GM12865 (cell line): Measurements from ENCODE around the gene MARK4.

ENCODE experiments used
- DNase-seq: peaks from one replicate; pipeline ENCODE4 v3.0.0; 2010; ENCODE audit warnings: low read depth
- H3K4me3 ChIP-seq: 2 replicates; pipeline ENCODE4 v1.5.1; 2011; ENCODE audit warnings: mild to moderate bottlenecking, low read depth, low read length, control low read depth
- TF ChIP-seq, protein P1 (sequence below): IDR thresholded peaks from 2 replicates; pipeline ENCODE4 v1.5.1; 2011; ENCODE audit warnings: low read length, control low read depth, low read depth, inconsistent platforms; ENCODE audit not compliant: insufficient read depth; ENCODE audit errors: missing control alignments

MARK4 gene

DNA sequence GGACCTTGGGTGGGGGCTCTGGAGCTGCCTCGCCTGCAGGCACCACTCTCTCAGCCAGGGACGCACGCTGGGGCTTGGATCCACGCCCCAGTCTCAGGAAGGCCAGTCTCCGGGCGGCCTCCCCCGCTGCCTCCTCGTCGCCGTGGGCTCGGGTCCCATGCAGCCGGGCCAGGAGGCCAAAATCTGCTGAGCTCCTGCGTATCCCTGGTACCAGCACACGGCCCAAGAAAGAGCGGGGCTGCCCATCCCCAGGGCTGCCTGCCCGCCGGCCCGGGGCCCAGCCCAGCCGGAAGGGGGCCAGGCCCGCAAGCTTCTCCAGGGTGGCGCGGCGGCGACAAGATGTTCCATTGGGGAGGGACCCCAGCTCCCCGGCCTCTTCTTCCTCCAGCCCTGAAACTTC lies 12.5 kb upstream of the MARK4 start:
- TF ChIP-seq, protein P1, sequence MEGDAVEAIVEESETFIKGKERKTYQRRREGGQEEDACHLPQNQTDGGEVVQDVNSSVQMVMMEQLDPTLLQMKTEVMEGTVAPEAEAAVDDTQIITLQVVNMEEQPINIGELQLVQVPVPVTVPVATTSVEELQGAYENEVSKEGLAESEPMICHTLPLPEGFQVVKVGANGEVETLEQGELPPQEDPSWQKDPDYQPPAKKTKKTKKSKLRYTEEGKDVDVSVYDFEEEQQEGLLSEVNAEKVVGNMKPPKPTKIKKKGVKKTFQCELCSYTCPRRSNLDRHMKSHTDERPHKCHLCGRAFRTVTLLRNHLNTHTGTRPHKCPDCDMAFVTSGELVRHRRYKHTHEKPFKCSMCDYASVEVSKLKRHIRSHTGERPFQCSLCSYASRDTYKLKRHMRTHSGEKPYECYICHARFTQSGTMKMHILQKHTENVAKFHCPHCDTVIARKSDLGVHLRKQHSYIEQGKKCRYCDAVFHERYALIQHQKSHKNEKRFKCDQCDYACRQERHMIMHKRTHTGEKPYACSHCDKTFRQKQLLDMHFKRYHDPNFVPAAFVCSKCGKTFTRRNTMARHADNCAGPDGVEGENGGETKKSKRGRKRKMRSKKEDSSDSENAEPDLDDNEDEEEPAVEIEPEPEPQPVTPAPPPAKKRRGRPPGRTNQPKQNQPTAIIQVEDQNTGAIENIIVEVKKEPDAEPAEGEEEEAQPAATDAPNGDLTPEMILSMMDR, result no peak
- DNase-seq, result no peak

DNA sequence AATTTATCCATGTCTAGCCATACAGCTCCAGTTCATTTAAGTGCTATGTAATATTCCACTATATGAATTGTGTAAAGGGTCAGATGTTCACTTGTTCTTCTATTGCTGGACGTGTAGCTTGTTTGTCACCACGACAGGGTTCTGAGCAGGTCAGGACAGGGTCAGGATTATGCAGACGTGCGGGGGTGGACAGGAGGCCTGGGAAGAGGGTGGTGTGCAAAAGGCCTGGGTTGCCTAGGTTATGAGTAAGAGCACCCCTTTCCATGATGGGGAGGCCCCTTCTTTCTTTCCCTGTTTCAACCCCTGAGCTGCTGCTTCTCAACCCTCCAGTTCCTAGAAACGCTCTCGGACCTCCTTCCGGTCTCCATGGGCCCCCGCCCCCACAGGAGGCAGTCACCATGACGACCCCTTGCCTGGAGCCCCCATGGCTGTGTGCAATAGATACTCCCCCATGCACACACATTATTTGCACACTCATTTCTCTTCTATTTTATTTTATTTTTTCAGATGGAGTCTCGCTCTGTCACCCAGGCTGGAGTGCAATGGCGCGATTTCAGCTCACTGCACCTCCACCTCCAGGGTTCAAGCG lies 7.8 kb upstream of the MARK4 start:
- TF ChIP-seq, protein P1, result no peak
- no peak overlapping the region for H3K4me3 ChIP-seq
- no peak for DNase-seq

More for the DNA sequence above, 12.5 kb upstream of the MARK4 start:
- H3K4me3 ChIP-seq, result no peak overlapping the region

DNA sequence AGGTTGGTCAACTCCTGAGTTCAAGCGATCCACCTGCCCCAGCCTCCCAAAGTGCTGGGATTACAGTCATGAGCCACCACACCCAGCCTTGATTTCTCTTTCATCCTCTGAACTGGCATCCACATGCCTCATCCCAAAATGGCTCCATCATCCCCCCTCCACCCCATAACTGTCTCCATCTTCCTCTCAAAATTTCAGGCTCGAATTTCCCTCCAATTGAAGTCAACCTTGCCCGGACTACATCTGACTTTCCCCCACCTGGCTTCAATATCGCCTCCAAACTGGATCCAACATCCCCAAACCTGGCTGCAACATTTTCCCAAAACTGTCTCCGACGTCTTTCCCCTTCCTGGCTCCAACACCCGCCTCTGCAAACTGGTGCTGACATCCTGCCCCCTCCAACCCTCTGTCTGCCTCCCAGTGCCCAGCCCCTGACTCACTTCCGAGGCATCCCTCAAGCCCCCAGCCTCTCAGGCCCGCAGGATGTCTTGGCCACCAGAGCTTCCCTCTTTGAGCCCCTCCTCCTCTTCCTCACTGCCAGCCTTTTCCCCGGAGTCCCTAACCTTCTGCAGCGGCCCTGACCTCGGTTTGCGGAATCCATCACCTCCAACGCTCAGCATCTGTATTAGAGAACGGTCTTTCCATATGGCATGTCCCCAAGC lies 6.8 kb upstream of the MARK4 start:
- TF ChIP-seq, protein P1, result no peak
- H3K4me3 ChIP-seq, result no peak overlapping the region
- DNase-seq, result no peak

DNA sequence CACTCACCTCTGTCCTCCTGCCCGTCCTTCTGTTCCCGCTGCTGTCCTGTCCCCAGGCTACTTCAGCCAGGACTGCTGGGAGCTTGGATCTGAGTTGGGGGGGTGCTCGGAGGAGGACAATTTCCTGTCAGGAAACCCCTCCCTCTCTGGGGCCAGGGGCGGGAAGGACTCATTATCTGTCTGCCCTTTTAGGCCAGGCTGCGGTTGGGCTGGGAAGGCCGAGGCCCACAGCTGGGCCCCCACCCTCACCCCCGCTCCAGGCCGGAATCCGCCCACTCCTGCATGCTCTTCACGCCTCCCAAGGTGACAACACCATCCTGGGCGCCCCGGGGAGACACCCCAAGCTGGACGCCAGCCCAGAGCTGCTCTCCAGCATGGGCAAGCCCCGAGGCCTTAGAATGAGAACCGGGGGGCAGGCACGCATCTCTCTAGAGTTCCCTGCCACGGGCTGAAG lies 5.7 kb upstream of the MARK4 start, which contains the start of gene EXOC3L2:
EXOC3L2 (minus strand) TSS at position 74 of the 454 bp plus-strand sequence. CDS start 6,362 bp downstream, outside the sequence.
- TF ChIP-seq, protein P1, result no peak
- no peak for DNase-seq
- H3K4me3 ChIP-seq, result no peak within 1 kb of the TSS

DNA sequence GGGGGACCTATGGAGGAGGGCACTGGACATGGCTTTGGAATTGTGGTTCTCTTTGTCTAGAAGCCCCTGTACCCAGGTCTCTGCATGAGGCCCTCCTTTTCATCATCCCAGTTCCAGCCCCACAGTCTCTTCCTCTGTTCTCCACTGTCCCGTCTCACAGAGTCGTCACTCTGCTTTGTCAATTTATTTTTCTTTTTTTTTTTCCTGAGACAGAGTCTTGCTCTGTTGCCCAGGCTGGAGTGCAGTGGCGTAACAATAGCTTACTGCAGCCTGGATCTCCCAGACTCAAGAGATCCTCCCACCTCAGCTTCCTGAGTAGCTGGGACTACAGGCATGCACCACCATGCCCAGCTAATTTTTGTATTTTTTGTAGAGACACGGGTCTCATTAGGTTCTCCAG lies 5.2 kb upstream of the MARK4 start:
- no peak overlapping the region for H3K4me3 ChIP-seq
- DNase-seq, result no peak
- TF ChIP-seq, protein P1, result no peak

DNA sequence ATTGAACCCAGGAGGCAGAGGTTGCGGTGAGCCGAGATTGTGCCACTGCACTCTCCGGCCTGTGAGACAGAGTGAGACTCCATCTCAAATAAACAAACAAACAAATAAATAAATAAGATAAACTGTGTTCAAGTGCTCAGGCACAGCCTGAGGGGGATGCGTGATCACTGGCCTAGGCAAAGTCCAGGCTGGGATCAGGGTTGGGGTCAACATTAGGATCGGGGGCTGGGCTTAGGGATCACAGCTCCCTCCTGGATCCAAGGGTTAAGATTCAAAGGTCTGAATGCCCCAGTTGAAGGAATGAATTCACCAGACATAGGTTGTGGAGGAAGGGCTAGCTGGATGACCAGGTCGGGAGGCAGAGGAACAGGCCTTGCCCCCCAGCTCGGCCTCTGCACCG lies 3.9 kb upstream of the MARK4 start:
- DNase-seq, result no peak
- H3K4me3 ChIP-seq, result no peak overlapping the region
- TF ChIP-seq, protein P1, result no peak
